Left ventricle myocardium inferior (tissue), 1 donor: ENCODE measurements around the gene SPTBN1. TPM values are rescaled to one million over a fixed set of nuclear protein-coding genes. Genes with fewer than 3 reads are reported as not detected.
A peak's percentile ranks its signal among the peaks of the same experiment; 100 is the strongest.

Source experiments
- DNase-seq: peaks from one replicate; pipeline ENCODE4 v3.0.0-alpha.2; 2020
- H3K27ac ChIP-seq: fragments of 200-600 bp; replicated peaks from 2 replicates; pipeline ENCODE4 v1.8.0; 2021
- H3K27me3 ChIP-seq: fragments of 200-600 bp; 2 replicates; pipeline ENCODE4 v1.8.0; 2021; ENCODE audit warnings: low read depth
- H3K36me3 ChIP-seq: fragments of 200-600 bp; 2 replicates; pipeline ENCODE4 v1.8.0; 2021
- H3K4me1 ChIP-seq: fragments of 200-600 bp; 2 replicates; pipeline ENCODE4 v1.8.0; 2021
- H3K4me3 ChIP-seq: fragments of 200-600 bp; 2 replicates; pipeline ENCODE4 v1.8.0; 2021; ENCODE audit warnings: mild to moderate bottlenecking, moderate library complexity
- H3K9me3 ChIP-seq: fragments of 200-600 bp; replicated peaks from 2 replicates; pipeline ENCODE4 v1.8.0; 2021
- intact Hi-C: fragments of 100-400 bp; cut with micrococcal nuclease; formaldehyde crosslinking; loops from one replicate; pipeline ENCODE4 v1.11.0; 2022
- total RNA-seq: library from RNA; stranded (reverse); fragmentation: NEBNext Ultra II Directional; extraction: Animal tissue kit (Norgen Biotek cat#: 25700); gene quantifications from one replicate; pipeline ENCODE4 v1.2.1, GENCODE V29; 2021
- TF ChIP-seq, protein P1 (sequence below): fragments of 200-600 bp; IDR thresholded peaks from 2 replicates; pipeline ENCODE4 v1.8.0; 2021; ENCODE audit warnings: antibody characterized with exemption, mild to moderate bottlenecking, borderline replicate concordance
- donor health status: DM: no; HTN: yes; CAD: no; lungs with severe emphysema.

Gene SPTBN1
- total RNA-seq, 1 donor from 2014 or later, result 484 TPM

DNA sequence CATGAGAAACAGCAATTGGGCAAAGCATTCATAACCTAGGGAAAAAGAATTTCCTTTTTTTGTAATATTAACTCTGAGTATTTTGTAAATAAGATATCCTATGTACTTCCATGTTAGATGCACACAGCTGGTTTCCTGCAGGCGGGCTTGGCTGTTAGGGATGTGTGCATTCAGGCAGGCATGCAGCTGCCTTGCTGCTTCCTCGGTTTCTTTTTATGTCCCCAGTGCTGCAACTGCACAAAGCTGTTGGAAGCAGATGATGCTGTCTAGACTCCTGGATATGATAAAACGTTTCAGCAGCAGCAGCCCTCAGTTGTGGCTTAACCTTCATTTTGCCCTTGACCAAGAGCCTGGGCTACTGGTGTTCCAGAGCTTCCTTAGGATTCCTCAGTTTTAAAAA lies 177.9 kb downstream of the SPTBN1 start:
- Histone ChIP-seq H3K36me3 (peaks cover 77% of the 10 kb centered on the region), H3K9me3 (no peaks in the 10 kb centered on the region), H3K4me3 (peak overlapping the region; percentile 42), H3K27me3 (no peaks in the 10 kb centered on the region), H3K27ac (peak overlapping the region; percentile 90), H3K4me1 (peaks cover 100% of the 10 kb centered on the region)
- TF ChIP-seq, protein P1, sequence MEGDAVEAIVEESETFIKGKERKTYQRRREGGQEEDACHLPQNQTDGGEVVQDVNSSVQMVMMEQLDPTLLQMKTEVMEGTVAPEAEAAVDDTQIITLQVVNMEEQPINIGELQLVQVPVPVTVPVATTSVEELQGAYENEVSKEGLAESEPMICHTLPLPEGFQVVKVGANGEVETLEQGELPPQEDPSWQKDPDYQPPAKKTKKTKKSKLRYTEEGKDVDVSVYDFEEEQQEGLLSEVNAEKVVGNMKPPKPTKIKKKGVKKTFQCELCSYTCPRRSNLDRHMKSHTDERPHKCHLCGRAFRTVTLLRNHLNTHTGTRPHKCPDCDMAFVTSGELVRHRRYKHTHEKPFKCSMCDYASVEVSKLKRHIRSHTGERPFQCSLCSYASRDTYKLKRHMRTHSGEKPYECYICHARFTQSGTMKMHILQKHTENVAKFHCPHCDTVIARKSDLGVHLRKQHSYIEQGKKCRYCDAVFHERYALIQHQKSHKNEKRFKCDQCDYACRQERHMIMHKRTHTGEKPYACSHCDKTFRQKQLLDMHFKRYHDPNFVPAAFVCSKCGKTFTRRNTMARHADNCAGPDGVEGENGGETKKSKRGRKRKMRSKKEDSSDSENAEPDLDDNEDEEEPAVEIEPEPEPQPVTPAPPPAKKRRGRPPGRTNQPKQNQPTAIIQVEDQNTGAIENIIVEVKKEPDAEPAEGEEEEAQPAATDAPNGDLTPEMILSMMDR, result no peak
- intact Hi-C loops, result loop anchor here (10.0 kb wide), 1 partner anchor 109 kb away; no protein-coding TSS in a partner anchor
- DNase-seq, result no peak

DNA sequence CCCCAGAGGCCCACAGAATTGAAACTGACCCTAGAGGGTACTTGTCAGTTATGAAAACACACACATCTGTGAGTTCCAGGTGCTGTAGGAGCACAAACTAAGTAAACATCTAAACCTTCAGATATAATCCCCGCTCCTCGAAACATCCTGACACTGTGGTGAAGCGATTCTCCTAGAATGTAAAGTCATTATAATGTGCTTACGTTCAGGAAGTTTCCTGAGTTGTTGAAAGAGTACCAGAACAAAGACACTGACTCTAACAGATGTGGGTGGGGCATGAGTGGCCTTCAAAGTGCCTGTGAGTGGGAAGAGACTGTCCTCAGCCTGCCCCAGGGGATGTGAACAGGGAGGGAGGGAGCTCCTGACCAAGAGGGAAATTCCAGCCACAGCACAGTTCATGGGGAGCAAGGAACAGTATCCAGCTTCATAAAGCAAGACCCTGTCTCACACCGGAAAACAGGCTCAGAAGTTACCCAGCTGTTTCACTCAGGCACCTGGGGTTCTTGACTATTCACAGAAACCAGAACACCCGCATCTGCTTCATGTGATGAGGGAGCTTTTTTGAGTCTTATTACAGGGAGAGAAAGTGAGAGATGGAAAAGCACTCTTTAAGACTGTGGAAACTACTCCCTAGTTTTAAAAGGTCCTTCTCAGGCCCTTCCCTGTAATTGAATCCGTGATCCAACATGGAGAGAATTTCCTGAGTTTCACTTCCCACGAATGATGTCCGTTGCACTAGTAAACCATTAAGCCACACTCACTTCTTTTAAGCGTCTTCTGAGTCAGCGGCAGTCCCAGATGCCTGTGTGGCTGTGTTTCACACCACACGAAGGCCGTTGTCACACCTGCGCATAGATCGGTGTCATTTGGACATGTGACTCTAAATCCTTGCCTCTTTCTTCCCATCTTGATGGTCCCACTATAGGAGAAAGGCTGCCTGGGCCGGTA lies 178.7 kb downstream of the SPTBN1 start:
- no peaks in the 10 kb centered on the region for H3K27me3 ChIP-seq
- peak overlapping the region; percentile 90 for H3K27ac ChIP-seq
- no peaks in the 10 kb centered on the region for H3K9me3 ChIP-seq
- H3K36me3 ChIP-seq, result peaks cover 75% of the 10 kb centered on the region
- TF ChIP-seq, protein P1, result no peak
- DNase-seq, result peak; percentile 66
- peaks cover 100% of the 10 kb centered on the region for H3K4me1 ChIP-seq
- H3K4me3 ChIP-seq, result peak overlapping the region; percentile 42
- intact Hi-C loops, result loop anchor here (10.0 kb wide), 1 partner anchor 110 kb away; no protein-coding TSS in a partner anchor

DNA sequence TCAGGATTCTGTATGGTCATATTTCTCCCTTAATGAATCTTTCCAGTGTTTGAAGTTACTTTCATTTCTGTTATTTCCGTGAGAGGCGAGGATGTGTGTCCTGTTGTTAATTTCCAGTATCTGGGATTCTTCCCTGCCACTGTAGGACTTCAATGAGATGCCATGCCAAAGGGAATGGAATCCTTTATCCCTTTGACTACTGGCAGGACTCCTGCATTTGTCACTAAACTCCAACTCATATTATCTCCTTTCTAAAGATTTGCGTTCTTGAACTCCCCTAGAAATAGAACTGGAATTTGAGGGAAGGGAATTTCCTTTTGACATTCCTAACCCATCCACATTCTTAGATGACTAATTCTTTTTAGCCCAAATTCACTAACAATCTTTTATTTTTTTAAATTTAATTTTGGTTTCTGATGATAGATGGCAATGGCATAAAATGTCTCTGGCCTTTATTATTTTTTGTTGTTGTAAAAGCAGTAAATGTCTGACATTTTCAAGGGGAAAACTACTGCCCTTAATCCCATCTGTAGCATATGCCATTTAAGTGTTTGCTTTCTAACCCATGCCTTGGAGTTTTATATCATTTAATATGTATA lies 179.5 kb downstream of the SPTBN1 start:
- DNase-seq, result no peak
- Histone ChIP-seq H3K4me1 (peaks cover 100% of the 10 kb centered on the region), H3K27me3 (no peaks in the 10 kb centered on the region), H3K27ac (peak overlapping the region; percentile 90), H3K36me3 (peaks cover 74% of the 10 kb centered on the region), H3K4me3 (peak overlapping the region; percentile 42), H3K9me3 (no peaks in the 10 kb centered on the region)
- intact Hi-C loops, result loop anchor here (10.0 kb wide), 1 partner anchor 111 kb away; no protein-coding TSS in a partner anchor
- TF ChIP-seq, protein P1, result no peak

DNA sequence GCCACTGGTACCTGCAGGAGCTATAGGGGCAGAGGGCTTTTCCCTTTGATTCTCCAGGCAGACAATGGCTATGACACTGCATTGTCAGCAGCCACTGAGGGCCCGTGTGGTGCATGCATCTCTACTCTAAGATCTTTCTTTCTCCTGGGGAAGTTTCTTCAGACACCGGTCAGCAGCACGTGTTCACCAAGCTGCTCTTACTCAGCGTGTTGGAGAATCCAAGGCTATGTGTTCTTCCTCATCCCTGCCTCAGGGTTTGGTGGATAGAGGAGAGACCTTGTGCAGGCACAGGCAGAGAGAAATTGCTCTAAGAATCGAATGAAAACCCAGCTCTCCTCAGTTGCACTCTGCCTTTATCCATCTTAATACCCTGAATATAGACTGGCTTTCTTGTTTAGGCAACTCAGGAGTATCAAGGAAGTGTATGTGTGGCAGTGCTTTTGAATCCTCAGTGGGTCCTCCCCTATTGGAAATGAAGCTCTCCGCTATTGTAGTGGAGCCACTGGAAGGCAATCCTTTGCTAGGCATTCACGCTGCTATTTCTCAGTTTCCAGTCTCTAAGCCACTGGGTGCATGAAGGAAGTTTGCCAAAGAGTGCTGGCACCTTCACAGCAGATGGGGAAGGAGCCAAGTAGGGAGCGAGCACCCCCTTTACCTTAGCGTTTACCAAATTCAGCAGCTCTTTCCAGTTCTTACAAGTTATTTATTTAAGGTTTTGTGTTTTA lies 180.4 kb downstream of the SPTBN1 start:
- Histone ChIP-seq H3K36me3 (peaks cover 73% of the 10 kb centered on the region), H3K4me1 (peaks cover 100% of the 10 kb centered on the region), H3K9me3 (no peaks in the 10 kb centered on the region), H3K4me3 (no peak overlapping the region), H3K27ac (peak overlapping the region; percentile 90), H3K27me3 (no peaks in the 10 kb centered on the region)
- no peak for DNase-seq
- TF ChIP-seq, protein P1, result no peak
- intact Hi-C loops, result loop anchor here (10.0 kb wide), 1 partner anchor 112 kb away; no protein-coding TSS in a partner anchor

DNA sequence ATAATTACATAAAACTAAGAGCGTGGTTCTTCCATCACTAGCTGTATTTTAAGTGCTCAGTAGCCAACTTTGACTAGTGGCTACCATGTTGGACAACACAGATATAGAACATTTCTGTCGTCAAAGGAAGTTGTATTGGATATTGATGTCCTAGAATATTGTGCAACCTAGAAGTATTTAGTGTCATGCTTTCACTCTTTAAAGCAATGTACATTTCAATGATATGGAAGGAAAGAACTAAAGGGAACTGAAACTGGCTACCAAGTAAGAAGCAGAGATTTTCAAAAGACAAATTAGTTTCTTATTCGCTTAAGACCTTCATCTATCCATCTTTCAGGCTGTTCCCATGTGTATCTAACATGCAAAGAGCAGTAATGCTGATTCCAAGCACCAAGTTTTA lies 182.0 kb downstream of the SPTBN1 start:
- Histone ChIP-seq H3K27me3 (no peaks in the 10 kb centered on the region), H3K4me1 (peaks cover 98% of the 10 kb centered on the region), H3K4me3 (no peak overlapping the region), H3K27ac (peak overlapping the region; percentile 90), H3K36me3 (peaks cover 68% of the 10 kb centered on the region), H3K9me3 (no peaks in the 10 kb centered on the region)
- TF ChIP-seq, protein P1, result no peak
- no peak for DNase-seq
- intact Hi-C loops, result loop anchor here (10.0 kb wide), 1 partner anchor 113 kb away; no protein-coding TSS in a partner anchor
